CMK (cell line): Measurements from ENCODE around the gene MORN3.
"Not testable (repeated sequence)": the region's sequence is repeated elsewhere in the genome, so short reads cannot be mapped to it uniquely, and the experiment has no call there.

Experiments
- DNase-seq: peaks from one replicate; pipeline ENCODE4 v3.0.0-alpha.2; 2010; ENCODE audit warnings: low read depth

MORN3 gene

DNA sequence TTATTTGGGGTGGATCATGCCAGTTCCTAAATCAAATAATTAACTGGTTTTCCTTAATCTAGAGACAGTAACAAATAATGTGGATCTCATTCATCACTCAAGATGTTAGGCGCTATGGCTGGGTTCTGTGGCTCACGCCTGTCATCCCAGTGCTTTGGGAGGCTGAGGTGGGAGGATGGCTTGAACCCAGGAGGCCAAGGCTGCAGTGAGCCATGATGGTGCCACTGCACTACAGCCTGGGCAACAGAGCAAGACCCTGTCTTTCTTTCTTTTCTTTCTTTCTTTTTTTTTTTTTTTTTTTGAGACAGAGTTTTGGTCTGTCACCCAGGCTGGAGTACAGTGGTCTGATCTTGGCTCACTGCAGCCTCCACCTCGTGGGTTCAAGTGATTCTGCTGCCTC, 23.3 kb upstream of the MORN3 start:
- not testable (repeated sequence) for DNase-seq

DNA sequence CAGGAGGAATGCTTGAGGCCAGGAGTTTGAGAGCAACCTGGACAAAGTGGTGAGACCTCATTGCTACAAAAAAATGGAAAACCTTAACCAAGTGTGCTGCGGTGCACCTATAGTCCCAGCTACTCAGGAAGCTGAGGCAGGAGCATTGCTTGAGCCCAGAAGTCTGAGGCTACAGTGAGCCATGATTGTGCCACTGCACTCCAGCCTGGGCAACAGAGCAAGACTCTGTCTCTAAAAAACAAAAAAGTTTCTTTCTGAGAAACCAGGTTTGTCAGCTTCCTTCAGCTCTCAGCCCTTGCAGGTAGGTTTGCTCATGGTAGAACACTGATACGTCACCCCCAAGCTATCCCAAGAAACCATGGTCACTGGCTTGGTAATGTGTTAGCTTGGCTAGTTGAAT, 20.0 kb upstream of the MORN3 start:
- DNase-seq = no peak

DNA sequence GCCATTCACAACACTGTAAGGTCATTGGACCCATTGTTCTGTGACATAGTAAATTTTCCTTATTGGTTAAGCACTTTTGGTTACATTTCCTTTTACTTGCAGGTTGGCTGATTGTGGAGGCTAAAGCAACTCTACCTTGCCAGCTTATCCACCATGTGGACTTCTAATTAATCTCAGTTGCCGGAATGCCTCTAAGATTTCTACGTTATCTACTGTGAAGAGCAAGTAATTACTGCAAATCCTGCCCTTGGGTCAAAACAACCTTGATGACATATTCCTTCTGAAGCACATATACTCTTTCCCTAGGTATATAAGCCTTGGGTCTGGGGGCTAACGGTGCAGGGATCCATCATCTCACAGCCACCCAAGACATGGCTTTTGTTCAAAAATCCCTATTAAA, 19.5 kb upstream of the MORN3 start:
- DNase-seq = no peak

DNA sequence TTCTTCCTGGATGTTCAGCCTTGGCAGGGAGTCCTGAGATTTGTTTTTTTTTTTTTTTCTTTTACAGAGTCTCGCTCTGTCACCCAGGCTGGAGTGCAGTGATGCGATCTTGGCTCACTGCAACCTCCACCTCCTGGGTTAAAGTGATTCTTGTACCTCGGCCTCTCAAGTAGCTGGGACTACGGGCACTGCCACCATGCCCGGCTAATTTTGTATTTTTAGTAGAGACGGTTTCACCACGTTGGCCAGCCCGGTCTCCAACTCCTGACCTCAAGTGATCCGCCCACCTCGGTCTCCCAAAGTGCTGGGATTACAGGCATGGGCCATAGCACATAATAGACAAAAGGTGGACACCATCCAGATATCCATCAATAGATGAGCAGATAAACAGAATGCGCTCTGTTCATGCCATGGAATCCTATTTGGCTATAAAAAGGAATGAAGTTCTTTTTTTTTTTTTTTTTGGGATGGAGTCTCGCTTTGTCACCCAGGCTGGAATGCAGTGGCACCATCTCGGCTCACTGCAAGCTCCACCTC, 10.3 kb upstream of the MORN3 start:
- DNase-seq = not testable (repeated sequence)

DNA sequence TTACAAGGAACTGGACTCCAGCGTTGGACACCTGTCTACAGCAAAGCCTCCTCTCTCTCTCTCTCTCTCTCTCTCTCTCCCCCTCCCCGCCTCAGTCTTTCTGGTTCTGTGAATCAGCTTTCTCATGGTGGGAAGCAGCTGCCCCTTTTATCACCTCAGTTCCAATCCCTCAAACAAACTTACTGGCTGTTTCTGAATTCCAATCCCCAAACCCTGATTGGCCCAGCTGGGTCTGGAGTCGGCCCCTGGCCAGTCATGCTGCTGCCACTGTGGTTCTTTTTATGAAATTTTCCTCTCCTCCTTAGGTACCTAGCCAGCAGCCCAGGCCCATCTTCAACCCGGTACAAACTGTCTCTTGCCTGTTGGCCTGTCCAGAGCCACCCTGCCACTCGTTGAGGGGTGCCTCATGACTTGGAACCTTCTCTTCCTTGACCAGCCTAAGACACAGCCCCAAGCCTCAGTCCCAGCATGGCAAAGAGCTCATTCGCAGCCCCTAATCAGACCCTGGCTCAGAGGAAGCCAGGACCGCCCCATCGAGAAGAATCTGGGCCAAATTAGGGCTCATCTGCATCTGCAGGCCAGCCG, 9.4 kb upstream of the MORN3 start:
- no peak for DNase-seq

DNA sequence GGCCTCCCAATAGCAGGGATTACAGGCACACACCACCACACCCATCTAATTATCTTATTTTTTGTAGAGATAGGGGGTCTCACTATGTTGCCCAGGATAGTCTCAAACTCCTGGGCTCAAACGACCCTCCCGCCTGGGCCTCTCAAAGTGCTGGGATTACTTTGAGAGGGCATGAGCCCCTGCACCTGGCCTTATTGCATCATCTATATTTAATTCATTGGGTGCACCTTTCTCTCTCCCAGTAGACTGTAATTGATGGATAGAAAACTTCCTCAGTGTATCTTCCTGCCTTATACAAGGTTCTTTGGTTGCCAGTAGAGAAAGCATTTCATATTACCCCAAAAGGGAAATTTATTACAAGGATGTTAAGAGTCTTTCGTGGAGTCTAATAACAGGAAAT, 8.9 kb upstream of the MORN3 start:
- DNase-seq = no peak

DNA sequence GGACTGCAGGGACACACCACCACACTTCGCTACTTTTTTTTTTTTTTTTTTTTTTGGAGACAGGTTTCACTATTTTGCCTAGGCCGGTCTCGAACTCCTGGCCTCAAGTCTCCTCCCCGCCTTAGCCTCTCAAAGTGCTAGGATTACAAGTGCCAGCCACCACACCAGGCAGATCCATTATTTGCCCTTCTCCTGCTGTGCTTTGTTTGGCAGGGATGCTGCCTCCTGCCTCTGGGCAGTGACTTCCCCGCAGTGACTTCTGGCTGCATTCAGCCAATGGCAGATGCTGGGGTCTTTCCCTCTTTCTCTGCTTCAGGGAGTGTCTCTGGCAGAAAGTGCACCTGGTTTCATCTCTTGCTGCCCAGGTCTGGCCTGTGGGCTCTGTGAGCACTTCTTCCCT, 6.7 kb upstream of the MORN3 start:
- no peak for DNase-seq

DNA sequence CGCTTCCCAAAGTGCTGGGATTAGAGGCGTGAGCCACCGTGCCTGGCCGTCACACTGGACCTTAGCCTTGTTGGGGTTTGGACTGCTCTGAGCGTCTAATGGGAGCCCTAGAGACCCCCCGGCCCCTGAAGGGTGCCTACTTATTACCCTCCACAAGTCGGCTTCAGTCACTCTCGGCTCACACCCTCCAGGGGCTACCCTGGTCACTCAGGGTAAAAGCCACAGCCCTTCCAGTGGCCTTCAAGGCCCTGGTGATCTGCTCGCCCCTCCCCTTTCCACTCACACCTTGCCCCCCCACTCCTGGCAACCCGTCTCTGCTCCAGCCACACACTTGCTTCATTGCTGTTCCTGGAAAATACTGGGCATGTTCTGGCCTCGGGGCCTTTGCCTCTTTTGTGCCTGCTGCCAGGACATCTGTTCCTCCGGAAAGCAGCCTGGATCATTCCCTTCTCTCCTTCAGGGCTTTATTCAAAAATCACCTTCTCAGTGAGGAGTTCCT, 3.6 kb upstream of the MORN3 start:
- no peak for DNase-seq

DNA sequence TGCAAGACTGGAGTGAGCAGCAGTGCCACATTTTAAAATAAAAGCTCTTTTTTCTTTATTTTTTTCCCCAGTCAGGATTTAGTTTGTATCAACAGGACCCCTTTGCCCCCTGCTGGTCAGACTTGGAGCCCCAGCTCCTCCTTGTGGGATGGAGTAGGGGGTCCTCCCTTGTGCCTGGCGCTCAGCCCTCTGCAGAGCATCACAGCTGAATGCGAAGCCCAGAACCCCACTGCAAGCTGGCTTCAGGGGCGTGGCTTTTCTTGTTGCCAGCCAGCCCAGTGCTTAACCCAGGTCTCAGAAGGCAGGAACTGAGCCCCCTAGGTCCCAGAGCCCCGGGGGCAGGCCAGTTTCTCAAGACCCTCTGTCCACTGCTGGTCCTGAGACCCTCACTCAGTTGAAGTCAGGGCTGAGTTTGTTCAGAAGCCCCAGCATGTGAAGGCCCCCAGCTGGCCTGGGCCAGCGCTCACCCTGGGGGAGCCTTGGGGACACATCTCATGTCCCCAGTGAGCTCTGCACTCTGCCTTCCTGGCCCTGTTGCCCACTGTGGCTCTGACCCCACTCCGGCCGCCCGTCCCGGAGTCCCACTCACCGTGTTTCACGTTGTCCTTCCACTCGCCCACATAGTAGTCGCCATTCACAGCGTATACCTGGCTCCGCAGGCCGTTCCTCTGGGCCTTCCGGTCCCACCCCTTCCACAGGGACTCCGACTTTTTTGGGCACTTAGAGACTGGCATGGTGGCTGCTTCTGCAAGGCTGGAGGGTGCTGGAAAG, 519 bp downstream of the MORN3 start:
- DNase-seq = no peak

DNA sequence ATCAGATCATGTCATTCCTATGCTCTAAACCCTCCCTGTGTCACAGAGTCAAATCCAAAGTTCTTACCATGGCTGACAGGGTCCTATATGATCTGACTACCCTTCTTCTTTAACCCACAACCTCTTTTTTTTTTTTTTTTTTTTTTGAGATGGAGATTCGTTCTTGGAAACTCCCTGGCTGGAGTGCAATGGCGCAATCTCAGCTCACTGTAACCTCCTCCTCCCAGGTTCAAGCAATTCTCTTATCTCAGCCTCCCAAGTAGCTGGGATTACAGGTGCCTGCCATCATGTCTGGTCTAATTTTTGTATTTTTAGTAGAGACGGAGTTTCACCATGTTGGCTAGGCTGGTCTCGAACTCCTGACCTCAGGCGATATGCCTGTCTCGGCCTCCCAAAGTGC, 2.6 kb downstream of the MORN3 start:
- DNase-seq = not testable (repeated sequence)

DNA sequence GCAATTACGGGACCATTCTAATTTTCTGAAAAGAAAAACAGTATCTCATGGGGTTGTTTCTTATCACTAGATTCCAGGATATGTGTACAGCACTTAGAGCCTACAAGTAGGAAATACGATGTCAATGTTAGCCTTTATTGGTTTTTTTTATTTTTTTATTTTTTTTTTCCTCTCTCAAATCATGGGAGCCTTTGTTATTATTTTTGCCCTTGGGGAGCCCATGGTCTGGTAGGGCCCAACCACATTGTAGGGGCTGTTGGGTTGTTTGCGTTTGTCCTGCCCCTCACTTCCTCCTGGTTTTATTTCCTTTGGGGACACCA, 5.9 kb downstream of the MORN3 start:
- no peak for DNase-seq

DNA sequence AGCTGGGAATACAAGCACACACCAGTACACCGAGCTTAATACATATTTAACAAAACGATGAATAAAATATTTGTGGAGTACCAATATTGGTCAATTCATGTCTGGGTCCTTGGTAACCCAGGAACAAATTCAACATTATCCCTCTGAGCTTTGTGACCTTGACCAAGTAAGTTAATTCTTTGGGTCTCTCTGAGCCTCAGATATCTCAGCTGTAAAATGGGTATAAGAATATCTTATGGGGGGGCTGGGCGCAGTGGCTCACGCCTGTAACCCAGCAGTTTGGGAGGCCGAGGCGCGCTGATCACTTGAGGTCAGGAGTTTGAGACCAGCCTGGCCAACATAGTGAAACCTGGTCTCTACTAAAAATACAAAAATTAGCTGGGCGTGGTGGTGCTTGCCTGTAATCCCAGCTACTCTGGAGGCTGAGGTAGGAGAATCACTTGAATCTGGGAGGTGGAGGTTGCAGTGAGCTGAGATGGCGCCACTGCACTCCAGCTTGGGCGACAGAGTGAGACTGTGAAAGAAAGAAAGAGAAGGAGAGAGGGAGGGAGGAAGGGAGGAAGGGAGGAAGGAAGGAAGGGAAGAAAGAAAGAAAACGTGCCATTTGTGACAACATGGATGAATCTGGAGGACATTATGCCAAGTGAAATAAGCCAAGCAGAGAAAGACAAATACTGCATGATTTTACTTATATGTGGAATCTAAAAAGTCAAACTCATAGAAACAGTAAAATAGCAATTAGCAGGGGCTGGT, 7.9 kb downstream of the MORN3 start:
- DNase-seq = not testable (repeated sequence)

DNA sequence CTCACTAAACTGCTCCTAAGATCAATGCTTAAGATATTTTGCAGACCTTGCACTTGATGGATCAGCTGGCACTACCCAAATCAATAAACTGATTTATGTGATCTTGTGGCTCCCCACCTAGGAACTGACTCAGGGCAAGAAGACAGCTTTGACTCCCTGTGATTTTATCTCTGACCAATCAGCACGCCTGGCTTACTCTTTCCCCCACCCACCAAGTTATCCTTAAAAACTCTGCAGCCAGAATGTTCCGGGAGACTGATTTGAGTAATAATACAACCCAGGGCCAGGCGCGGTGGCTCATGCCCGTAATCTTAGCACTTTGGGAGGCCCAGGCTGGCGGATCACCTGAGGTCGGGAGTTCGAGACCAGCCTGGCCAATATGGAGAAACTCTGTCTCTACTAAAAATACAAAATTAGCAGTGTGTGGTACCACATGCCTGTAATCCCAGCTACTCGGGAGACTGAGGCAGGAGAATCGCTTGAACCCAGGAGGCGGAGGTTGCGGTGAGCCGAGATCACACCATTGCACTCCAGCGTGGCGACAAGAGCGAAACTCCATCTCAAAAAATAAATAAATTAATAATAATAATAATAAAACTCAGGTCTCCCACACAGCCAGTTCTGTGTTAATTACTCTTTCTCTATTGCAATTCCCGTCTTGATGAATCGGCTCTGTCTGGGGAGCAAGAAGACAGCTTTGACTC, 12.0 kb downstream of the MORN3 start:
- no peak for DNase-seq

DNA sequence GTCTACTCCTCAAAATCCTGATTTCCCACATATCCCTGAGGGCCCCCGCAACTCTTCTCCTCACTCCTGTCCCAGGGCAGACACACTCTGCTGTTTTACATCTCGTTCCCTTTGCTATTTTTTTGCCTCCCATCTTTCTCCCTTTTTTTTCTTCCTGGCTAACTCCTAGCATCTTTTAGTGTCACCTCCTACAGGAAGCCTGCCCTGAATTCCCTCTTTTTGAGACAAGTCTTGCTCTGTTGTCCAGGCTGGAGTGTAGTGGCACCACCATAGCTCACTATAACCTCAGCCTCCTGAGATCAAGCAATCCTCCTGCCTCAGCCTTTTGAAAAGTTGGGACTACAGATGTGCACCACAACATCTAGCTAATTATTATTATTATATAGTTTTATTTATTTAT, 13.3 kb downstream of the MORN3 start:
- DNase-seq = no peak

DNA sequence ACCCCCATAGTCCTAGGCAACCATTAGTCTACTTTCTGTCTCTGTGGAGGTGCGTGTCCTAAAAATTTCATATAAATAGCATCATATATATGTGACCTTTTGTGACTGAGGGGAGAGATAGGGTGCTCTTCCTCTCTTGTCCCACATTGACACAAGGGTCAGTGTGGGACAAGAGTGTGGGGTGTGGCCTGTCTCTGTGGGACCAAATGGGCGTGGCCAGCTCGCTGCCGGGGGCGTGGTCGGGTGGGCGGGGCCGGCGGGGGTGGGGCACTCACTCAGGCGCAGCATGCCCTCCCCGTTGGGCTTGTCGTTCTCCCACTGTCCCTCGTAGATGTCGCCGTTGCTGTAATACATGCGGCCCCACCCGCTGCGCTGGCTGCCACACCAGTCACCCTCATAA, 15.5 kb downstream of the MORN3 start:
- DNase-seq = no peak

DNA sequence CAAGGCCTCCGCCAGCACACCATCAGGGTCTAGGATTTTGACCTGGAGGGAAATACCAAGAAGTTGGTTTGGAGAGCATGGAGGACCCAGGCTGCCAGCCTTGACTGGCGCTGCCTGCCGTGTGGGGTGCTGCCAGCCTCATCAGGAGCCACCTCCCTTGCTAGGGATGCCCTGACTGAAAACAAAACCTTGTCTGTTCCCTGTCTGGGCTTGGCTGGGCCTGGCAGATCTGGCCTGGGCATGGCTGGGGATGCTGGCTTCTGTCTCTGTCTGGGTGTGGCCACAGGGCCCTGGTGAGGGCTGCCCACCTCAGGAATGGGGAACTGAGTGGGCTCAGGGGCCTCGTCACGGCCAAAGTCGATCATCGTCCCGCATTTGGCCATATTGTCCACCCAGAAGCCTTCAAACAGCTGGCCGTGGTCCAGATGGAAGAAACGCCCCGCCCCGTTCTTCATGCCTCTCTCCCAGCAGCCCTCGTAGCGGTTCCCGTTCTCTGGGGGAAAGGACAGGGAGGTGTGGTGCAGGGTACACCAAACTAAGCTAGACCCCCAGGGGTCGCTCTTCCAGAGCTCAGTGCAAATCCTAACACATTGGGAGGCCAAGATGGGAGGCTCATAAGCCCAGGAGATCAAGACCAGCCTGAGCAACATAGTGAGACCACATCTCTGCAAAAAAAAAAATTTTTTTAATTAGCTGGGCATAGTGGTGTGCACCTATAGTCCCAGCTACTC, 16.5 kb downstream of the MORN3 start:
- no peak for DNase-seq

DNA sequence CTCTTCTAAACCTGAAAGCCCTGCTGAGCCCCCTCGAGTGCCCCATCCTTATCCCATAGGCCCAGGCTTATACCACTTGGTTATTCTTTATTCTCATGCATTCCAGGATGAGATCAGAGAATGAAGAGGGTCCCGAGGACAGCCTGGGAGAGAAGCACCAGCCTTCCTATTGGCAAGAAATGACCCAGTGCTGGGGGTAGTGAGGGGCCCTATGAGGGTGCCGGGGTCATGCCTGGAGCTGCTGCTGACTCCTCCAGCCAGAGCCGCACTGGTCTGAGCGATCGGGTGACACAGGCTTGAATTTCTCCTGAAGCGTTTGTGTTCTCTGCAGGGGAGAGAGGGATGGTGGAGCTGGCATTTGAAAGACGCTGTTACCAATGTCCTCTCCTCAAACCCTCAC, 18.1 kb downstream of the MORN3 start:
- DNase-seq = no peak

DNA sequence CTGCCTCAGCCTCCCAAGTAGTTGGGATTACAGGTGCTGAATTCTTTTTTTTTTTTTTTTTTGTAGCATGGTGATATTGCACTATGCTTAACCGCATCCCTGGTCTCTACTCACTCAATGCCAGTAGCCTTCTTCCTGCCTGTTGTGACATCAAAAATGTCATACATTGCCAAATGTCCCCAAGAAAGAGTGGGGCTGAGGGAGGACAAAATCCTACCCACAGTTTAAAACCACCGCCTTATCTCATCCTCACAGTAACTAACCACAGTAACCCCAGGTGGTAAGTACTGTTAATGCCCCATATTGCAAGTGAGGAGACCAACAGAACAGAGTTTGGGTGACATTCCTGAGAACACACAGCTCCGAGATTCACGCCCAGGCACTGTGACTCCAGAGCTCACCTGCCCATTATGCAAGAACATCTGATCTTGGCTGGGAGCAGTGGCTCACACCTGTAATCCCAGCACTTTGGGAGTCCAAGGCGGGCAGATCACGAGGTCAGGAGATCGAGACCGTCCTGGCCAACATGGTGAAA, 19.6 kb downstream of the MORN3 start:
- DNase-seq = peak; percentile 90

DNA sequence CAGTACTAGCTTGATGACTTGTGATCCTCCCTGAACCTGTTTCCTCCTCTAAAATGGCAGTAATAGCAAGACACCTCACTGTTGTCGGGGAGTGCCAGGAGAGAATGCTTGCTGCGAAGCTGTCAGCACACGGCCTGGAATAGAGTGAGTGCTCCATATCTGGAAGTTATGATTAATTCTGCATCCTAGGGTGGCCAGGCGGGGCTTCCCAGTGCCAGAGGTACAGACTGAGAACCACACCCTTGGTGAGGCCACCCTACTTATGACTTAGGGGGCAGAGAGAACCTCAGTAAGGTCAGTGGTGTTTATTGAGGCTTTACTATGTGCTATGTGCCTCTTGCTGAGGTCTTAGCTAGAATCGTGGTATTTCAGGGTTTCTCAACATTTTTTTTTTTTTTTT, 20.1 kb downstream of the MORN3 start:
- DNase-seq = no peak

DNA sequence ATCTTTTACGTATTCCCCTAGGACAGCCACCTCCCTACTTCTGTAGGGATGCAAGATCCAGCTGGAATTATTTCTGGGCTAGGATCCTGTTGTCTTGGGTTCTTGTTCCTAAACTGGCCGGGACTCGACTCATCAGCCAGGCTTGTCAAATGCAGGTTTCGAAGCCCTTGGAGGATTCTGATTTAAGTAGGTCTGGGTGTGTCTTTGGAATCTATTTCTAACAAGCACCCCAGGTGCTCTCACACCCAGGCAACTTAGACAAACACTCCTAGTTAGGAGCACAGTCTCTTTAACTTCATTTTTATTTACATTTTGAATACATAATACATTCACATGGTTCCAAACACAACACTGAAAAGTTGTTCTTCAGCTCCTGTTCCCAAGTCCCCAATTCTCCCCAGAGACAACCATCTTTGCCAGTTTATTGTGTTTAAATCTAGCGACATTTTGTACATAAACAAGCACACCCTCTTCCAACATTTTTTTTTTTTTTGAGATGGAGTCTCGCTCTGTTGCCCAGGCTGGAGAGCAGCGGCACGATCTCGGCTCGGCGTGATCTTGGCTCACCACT, 20.9 kb downstream of the MORN3 start:
- no peak for DNase-seq

DNA sequence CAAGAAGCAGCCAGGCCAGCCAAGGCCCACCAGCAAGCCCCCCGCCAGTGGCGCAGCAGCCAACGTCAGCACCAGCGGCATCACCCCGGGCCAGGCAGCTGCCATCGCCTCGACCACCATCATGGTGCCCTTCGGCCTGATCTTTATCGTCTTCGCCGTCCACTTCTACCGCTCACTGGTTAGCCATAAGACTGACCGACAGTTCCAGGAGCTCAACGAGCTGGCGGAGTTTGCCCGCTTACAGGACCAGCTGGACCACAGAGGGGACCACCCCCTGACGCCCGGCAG, 28.2 kb downstream of the MORN3 start:
- DNase-seq = no peak
